ENCODE results near the gene TTC12.

DNA sequence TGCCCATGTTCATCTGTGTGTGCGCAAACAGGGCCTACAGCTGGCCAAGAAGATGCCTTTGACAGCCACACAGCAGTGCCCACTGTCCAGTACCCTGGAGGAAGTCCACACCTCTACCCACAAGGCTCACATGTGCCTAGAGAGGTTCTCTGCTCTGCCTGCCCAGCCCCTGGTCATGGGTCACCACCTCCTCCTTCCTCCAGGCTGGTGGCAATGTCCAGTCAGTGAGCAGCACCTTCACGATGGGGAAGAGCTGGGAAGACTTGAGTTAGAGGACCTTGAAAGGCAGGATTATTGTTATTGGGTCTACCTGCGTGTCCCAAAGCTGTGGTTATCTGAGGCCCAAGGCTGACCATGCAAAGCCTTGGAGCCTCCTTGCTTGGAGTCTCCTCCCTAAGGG, 28.4 kb upstream of the TTC12 start:
- TF ChIP-seq, protein P1, sequence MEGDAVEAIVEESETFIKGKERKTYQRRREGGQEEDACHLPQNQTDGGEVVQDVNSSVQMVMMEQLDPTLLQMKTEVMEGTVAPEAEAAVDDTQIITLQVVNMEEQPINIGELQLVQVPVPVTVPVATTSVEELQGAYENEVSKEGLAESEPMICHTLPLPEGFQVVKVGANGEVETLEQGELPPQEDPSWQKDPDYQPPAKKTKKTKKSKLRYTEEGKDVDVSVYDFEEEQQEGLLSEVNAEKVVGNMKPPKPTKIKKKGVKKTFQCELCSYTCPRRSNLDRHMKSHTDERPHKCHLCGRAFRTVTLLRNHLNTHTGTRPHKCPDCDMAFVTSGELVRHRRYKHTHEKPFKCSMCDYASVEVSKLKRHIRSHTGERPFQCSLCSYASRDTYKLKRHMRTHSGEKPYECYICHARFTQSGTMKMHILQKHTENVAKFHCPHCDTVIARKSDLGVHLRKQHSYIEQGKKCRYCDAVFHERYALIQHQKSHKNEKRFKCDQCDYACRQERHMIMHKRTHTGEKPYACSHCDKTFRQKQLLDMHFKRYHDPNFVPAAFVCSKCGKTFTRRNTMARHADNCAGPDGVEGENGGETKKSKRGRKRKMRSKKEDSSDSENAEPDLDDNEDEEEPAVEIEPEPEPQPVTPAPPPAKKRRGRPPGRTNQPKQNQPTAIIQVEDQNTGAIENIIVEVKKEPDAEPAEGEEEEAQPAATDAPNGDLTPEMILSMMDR (IDR thresholded peaks at IDR 0.05; ENCODE audit: low read length): no peak
- no peak for TF ChIP-seq EZH2 (optimal IDR thresholded peaks at IDR 0.05; ENCODE audit: low read depth, low read length)
- no peak for TF ChIP-seq EZH2phosphoT487 (IDR thresholded peaks at IDR 0.05; ENCODE audit: low read length)
